ENCODE results near the gene ADAMTSL4. TPM values are rescaled to one million over a fixed set of nuclear protein-coding genes. Genes with fewer than 3 reads are reported as not detected.
A peak's percentile ranks its signal among the peaks of the same experiment; 100 is the strongest.
"Not testable (repeated sequence)": the region's sequence is repeated elsewhere in the genome, so short reads cannot be mapped to it uniquely, and the experiment has no call there.

The ADAMTSL4 gene
- total RNA-seq, 1 donor from 2014 or later = 0.44 TPM

GRCh38 chr1:150564051-150564991 lies 15.1 kb downstream of the ADAMTSL4 start:
- Mint-ChIP-seq H3K27ac (ENCODE audit: unreplicated experiment) (no peak overlapping the region), H3K36me3 (ENCODE audit: low read depth) (no peaks in the 10 kb centered on the region), H3K4me1 (peaks cover 71% of the 10 kb centered on the region), H3K27me3 (ENCODE audit: low read depth) (no peaks in the 10 kb centered on the region), H3K4me3 (peak overlapping the region; percentile 16), H3K9me3 (no peaks in the 10 kb centered on the region)
- no peak for DNase-seq (ENCODE audit: low read depth, low spot score)
- TF ChIP-seq CTCF (conservative IDR thresholded peaks at IDR 0.05) = no peak

- not testable (repeated sequence) for H3K9me3 Mint-ChIP-seq; DNase-seq (ENCODE audit: low read depth, low spot score); H3K36me3 Mint-ChIP-seq (ENCODE audit: low read depth); H3K27ac Mint-ChIP-seq (ENCODE audit: unreplicated experiment); H3K27me3 Mint-ChIP-seq (ENCODE audit: low read depth)
- H3K4me1 Mint-ChIP-seq = peaks cover 75% of the 10 kb centered on the region
- H3K4me3 Mint-ChIP-seq = peak overlapping the region; percentile 38
These were observed 16.2 kb downstream of the ADAMTSL4 start for GRCh38 chr1:150565240-150565991.

GRCh38 chr1:150566589-150567340 lies 17.6 kb downstream of the ADAMTSL4 start:
- Mint-ChIP-seq H3K4me1 (peaks cover 63% of the 10 kb centered on the region), H3K36me3 (ENCODE audit: low read depth) (peaks cover 3% of the 10 kb centered on the region), H3K4me3 (no peak overlapping the region), H3K27me3 (ENCODE audit: low read depth) (no peaks in the 10 kb centered on the region), H3K27ac (ENCODE audit: unreplicated experiment) (peak overlapping the region; percentile 76), H3K9me3 (no peaks in the 10 kb centered on the region)
- no peak for DNase-seq (ENCODE audit: low read depth, low spot score)
- TF ChIP-seq CTCF (conservative IDR thresholded peaks at IDR 0.05) = no peak

- Mint-ChIP-seq H3K9me3 (no peaks in the 10 kb centered on the region), H3K4me1 (peaks cover 58% of the 10 kb centered on the region), H3K27me3 (ENCODE audit: low read depth) (no peaks in the 10 kb centered on the region), H3K4me3 (peak overlapping the region; percentile 69), H3K27ac (ENCODE audit: unreplicated experiment) (peak overlapping the region; percentile 76), H3K36me3 (ENCODE audit: low read depth) (peaks cover 3% of the 10 kb centered on the region)
- no peak for DNase-seq (ENCODE audit: low read depth, low spot score)
- no peak for TF ChIP-seq CTCF (conservative IDR thresholded peaks at IDR 0.05)
These were observed 18.1 kb downstream of the ADAMTSL4 start for GRCh38 chr1:150567341-150567716.

- peak; percentile 61 for DNase-seq (ENCODE audit: low read depth, low spot score)
- H3K27me3 Mint-ChIP-seq (ENCODE audit: low read depth) = peaks cover 2% of the 10 kb centered on the region
- peaks cover 58% of the 10 kb centered on the region for H3K4me1 Mint-ChIP-seq
- peak overlapping the region; percentile 69 for H3K4me3 Mint-ChIP-seq
- no peaks in the 10 kb centered on the region for H3K9me3 Mint-ChIP-seq
- H3K36me3 Mint-ChIP-seq (ENCODE audit: low read depth) = peaks cover 8% of the 10 kb centered on the region
- TF ChIP-seq CTCF (conservative IDR thresholded peaks at IDR 0.05) = no peak
- peak overlapping the region; percentile 76 for H3K27ac Mint-ChIP-seq (ENCODE audit: unreplicated experiment)
These were observed 18.7 kb downstream of the ADAMTSL4 start for GRCh38 chr1:150567717-150568593.
